HG02642 (cell line): ENCODE results near the gene USP7.
"Not testable (repeated sequence)": the region's sequence is repeated elsewhere in the genome, so short reads cannot be mapped to it uniquely, and the experiment has no call there.

ENCODE experiments used
- ATAC-seq: cut with Tn5 transposase; IDR thresholded peaks from one replicate; pipeline ENCODE4 v1.9.1; 2021; ENCODE audit warnings: mild to moderate bottlenecking; ENCODE audit not compliant: unreplicated experiment, poor library complexity

The USP7 gene

GRCh38 chr16:8963821-8964441 is at the start of gene USP7:
USP7 (minus strand) TSS chr16:8963906; CDS start chr16:8963285, 621 bp downstream.
- peak; percentile 83 for ATAC-seq

GRCh38 chr16:9013508-9013864 is 49.8 kb upstream of the USP7 start:
- ATAC-seq = no peak

- no peak for ATAC-seq
Measured at GRCh38 chr16:9012848-9013507, 49.3 kb upstream of the USP7 start.

- no peak for ATAC-seq
Measured at GRCh38 chr16:9012330-9012729, 48.6 kb upstream of the USP7 start.

- ATAC-seq = peak; percentile 95
Measured at GRCh38 chr16:9008601-9009260, 45.0 kb upstream of the USP7 start.

GRCh38 chr16:9007177-9007794 is 43.6 kb upstream of the USP7 start:
- no peak for ATAC-seq

GRCh38 chr16:9004183-9004582 is 40.5 kb upstream of the USP7 start:
- ATAC-seq = no peak

- no peak for ATAC-seq
Measured at GRCh38 chr16:9003763-9004162, 40.1 kb upstream of the USP7 start.

- ATAC-seq = no peak
Measured at GRCh38 chr16:9003322-9003721, 39.6 kb upstream of the USP7 start.

- no peak for ATAC-seq
Measured at GRCh38 chr16:9002042-9002441, 38.3 kb upstream of the USP7 start.

- no peak for ATAC-seq
Measured at GRCh38 chr16:9000664-9001063, 37.0 kb upstream of the USP7 start.

GRCh38 chr16:8999800-9000199 is 36.1 kb upstream of the USP7 start:
- ATAC-seq = no peak

- ATAC-seq = no peak
Measured at GRCh38 chr16:8998108-8998507, 34.4 kb upstream of the USP7 start.

GRCh38 chr16:8996891-8997290 is 33.2 kb upstream of the USP7 start:
- ATAC-seq = no peak

GRCh38 chr16:8990445-8990844 is 26.7 kb upstream of the USP7 start:
- ATAC-seq = no peak

- no peak for ATAC-seq
Measured at GRCh38 chr16:8989099-8989878, 25.6 kb upstream of the USP7 start.

GRCh38 chr16:8986818-8987191 is 23.1 kb upstream of the USP7 start:
- no peak for ATAC-seq

- no peak for ATAC-seq
Measured at GRCh38 chr16:8986111-8986510, 22.4 kb upstream of the USP7 start.

- no peak for ATAC-seq
Measured at GRCh38 chr16:8982816-8983215, 19.1 kb upstream of the USP7 start.

- not testable (repeated sequence) for ATAC-seq
Measured at GRCh38 chr16:8981901-8982300, 18.2 kb upstream of the USP7 start.

GRCh38 chr16:8976189-8976588 is 12.5 kb upstream of the USP7 start:
- not testable (repeated sequence) for ATAC-seq
